Right lobe of liver (tissue), 4 donors: Measurements from ENCODE around the gene MT1A.
A peak's percentile ranks its signal among the peaks of the same experiment; 100 is the strongest.

ENCODE experiments used
- POLR2A ChIP-seq: fragments of 450-650 bp; IDR thresholded peaks from one replicate; pipeline ENCODE4 v1.6.1; 2017; ENCODE audit warnings: antibody characterized with exemption, mild to moderate bottlenecking
- TF ChIP-seq, protein P1 (sequence below), 4 donors: fragments of 200-600 bp in 3 of 4; fragments of 450-650 bp in 1 of 4; IDR thresholded peaks; one replicate each; pipeline versions ENCODE4 v1.5.1 to v1.8.0; 2016 to 2022; ENCODE audit warnings: antibody characterized with exemption in 4 of 4, mild to moderate bottlenecking in 2 of 4
- donor health status: DM: no; HTN: no; CAD: no.
- donor health status: DM: no; HTN: no; CAD: no.
- donor health status: DM: no; HTN: yes; CAD: no.

DNA sequence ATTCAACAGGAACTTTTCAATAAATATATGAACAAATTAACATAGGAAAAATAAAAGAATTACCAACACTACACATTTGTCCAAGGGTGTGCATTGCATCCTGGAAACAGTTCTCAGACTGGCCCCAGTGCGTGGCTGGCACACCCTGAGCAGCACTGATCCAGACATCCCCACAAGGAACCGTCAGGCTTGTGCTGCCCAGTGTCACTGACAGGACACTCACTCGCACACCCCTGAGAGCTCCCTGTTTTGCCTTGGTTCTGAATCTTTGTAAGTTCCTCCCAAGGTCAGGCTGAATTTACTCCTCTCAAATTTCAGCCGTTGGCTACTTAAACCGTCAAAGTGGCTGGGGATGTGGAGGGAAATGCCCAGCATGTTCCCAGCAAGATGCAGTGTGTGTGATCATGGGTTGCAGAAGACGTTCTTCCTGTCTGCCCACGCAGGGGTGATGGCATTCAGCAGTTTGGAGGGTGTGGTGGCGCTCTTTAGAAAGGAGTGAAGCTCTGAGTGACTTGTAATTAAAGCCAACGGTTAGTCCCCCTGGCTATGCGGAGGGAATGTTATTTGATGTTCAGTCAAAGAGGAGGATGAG lies 28.4 kb upstream of the MT1A start:
- peak; percentile 38 for TF ChIP-seq POLR2A
- TF ChIP-seq, protein P1, sequence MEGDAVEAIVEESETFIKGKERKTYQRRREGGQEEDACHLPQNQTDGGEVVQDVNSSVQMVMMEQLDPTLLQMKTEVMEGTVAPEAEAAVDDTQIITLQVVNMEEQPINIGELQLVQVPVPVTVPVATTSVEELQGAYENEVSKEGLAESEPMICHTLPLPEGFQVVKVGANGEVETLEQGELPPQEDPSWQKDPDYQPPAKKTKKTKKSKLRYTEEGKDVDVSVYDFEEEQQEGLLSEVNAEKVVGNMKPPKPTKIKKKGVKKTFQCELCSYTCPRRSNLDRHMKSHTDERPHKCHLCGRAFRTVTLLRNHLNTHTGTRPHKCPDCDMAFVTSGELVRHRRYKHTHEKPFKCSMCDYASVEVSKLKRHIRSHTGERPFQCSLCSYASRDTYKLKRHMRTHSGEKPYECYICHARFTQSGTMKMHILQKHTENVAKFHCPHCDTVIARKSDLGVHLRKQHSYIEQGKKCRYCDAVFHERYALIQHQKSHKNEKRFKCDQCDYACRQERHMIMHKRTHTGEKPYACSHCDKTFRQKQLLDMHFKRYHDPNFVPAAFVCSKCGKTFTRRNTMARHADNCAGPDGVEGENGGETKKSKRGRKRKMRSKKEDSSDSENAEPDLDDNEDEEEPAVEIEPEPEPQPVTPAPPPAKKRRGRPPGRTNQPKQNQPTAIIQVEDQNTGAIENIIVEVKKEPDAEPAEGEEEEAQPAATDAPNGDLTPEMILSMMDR (IDR thresholded peaks at IDR 0.05), result no peak
